ENCODE data around the gene CDC25A. TPM values are rescaled to one million over a fixed set of nuclear protein-coding genes. Genes with fewer than 3 reads are reported as not detected.

CDC25A gene
- total and polyA plus RNA-seq, 9 donors = 3.8 to 6.2 (median 5.1) TPM

DNA sequence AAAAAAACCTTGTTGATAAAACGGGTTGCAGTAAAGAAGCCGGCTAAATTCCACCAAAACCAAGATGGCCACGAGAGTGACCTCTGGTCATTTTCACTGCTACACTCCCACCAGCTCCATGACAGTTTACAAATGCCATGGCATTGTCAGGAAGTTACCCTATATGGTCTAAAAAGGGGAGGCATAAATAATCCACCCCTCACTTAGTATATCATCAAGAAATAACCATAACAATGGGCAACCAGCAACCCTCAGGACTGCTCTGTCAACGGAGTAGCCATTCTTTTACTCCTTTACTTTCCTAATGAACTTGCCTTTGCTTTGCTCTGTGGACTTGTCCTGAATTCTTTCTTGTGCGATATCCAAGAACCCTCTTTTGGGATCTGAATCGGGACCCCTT is 14.4 kb upstream of the CDC25A start:
- Histone ChIP-seq H3K4me1 (ENCODE audit: control insufficient read depth, insufficient read depth, low read length) (no peaks in the 10 kb centered on the region), H3K4me3 (ENCODE audit: low read length) (no peak overlapping the region), H3K9me3 (replicated peaks; ENCODE audit: control insufficient read depth, low read depth, low read length) (no peaks in the 10 kb centered on the region), H3K27ac (ENCODE audit: low read length) (no peak overlapping the region), H3K27me3 (ENCODE audit: control insufficient read depth, insufficient read depth, low read length) (no peaks in the 10 kb centered on the region), H3K36me3 (ENCODE audit: control insufficient read depth, insufficient read depth, low read length) (no peaks in the 10 kb centered on the region)
- 43% methylated on average over 1 of the region's 6 CpGs for WGBS (ENCODE audit: insufficient coverage)
- DNase-seq = no peak

- Histone ChIP-seq H3K36me3 (ENCODE audit: control insufficient read depth, insufficient read depth, low read length) (no peaks in the 10 kb centered on the region), H3K27me3 (ENCODE audit: control insufficient read depth, insufficient read depth, low read length) (no peaks in the 10 kb centered on the region), H3K9me3 (replicated peaks; ENCODE audit: control insufficient read depth, low read depth, low read length) (no peaks in the 10 kb centered on the region), H3K27ac (ENCODE audit: low read length) (no peak overlapping the region), H3K4me1 (ENCODE audit: control insufficient read depth, insufficient read depth, low read length) (no peaks in the 10 kb centered on the region), H3K4me3 (ENCODE audit: low read length) (no peak overlapping the region)
- DNase-seq = no peak
Measured at GRCh38 chr3:48199117-48199516, 10.9 kb upstream of the CDC25A start.

DNA sequence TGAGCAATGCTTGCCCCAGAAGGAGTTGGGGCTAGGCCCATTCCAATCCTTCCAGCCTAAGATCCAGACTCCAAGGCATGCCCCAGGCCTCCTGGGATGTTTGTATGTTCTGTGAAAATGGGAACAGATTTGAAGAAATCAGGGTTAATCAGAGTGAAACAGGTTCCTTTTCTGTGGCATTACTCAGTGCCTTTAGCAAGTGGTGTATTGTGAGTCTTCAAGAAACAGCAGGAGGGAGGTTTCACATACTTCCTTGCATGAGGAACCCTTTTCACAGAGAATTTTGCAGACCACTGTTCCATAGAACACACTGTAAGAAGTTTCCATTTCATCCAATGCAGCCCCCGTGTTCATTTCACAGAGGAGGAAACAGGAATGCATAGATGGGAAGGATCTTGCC is 8.4 kb upstream of the CDC25A start:
- H3K36me3 ChIP-seq (ENCODE audit: control insufficient read depth, insufficient read depth, low read length) = no peaks in the 10 kb centered on the region
- no peak for DNase-seq
- no peaks in the 10 kb centered on the region for H3K4me1 ChIP-seq (ENCODE audit: control insufficient read depth, insufficient read depth, low read length)
- no peak overlapping the region for H3K4me3 ChIP-seq (ENCODE audit: low read length)
- H3K27ac ChIP-seq (ENCODE audit: low read length) = no peak overlapping the region
- no peaks in the 10 kb centered on the region for H3K9me3 ChIP-seq (replicated peaks; ENCODE audit: control insufficient read depth, low read depth, low read length)
- H3K27me3 ChIP-seq (ENCODE audit: control insufficient read depth, insufficient read depth, low read length) = no peaks in the 10 kb centered on the region
- WGBS (ENCODE audit: insufficient coverage) = no CpG with 5 or more reads among the region's 1 CpG

DNA sequence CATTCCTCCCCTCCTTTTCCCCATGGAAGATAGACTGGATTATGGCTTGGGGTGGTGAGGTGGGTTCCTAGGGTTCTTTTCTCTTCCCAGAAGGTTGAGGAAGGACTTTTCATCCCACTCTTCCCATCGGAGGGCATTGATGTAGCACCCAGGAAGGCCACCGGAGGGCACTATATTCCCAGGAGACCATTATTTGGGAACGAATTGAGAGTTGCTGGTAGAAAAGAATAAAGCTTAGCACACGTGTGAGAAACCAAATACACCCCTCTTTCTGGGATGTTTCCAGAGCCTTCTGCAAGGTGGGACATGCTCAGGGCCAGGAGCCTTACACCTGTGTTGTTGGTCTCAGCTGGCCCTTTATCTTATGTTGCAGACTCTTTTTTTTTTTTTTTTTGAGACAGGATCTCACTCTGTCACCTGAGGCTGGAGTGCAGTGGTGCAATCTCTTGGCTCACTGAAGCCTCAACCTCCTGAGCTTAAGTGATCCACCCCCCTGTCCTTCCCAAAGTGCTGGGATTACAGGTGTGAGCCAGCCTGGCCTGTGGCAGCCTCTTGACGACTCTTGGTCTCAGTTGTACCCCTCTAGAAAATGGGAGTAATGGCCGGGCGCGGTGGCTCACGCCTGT is 6.3 kb upstream of the CDC25A start:
- 75% methylated on average over 4 of the region's 9 CpGs for WGBS (ENCODE audit: insufficient coverage)
- peak; percentile 43 for DNase-seq

DNA sequence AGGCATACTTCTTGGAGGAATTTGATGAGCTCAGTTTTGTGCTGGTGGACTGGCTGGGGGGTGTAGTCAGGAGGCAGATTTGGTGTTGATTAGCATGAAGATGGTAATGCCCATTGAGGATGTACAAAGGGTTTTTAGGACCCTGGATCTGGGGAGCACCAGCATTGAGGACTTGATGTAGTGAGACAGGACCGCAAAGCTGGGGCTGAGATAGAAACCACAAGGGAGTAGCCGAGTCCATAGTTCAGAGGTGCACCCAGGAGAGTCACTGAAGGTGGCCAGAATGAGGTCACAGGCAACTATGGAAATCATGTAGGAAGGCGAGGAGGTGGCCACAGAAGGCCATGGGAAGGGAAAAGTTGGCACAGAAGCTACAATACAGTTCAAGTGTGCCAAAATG is 2.7 kb upstream of the CDC25A start:
- H3K27me3 ChIP-seq (ENCODE audit: control insufficient read depth, insufficient read depth, low read length) = no peaks in the 10 kb centered on the region
- no peaks in the 10 kb centered on the region for H3K36me3 ChIP-seq (ENCODE audit: control insufficient read depth, insufficient read depth, low read length)
- no peak for DNase-seq
- H3K4me3 ChIP-seq (ENCODE audit: low read length) = no peak overlapping the region
- no peak overlapping the region for H3K27ac ChIP-seq (ENCODE audit: low read length)
- H3K9me3 ChIP-seq (replicated peaks; ENCODE audit: control insufficient read depth, low read depth, low read length) = no peaks in the 10 kb centered on the region
- 75% methylated on average over 2 of the region's 3 CpGs for WGBS (ENCODE audit: insufficient coverage)
- peaks cover 15% of the 10 kb centered on the region for H3K4me1 ChIP-seq (ENCODE audit: control insufficient read depth, insufficient read depth, low read length)

More for the DNA sequence above, 6.3 kb upstream of the CDC25A start:
- H3K36me3 ChIP-seq (ENCODE audit: control insufficient read depth, insufficient read depth, low read length) = no peaks in the 10 kb centered on the region
- H3K4me3 ChIP-seq (ENCODE audit: low read length) = no peak overlapping the region
- no peak overlapping the region for H3K27ac ChIP-seq (ENCODE audit: low read length)
- no peaks in the 10 kb centered on the region for H3K9me3 ChIP-seq (replicated peaks; ENCODE audit: control insufficient read depth, low read depth, low read length)
- no peaks in the 10 kb centered on the region for H3K27me3 ChIP-seq (ENCODE audit: control insufficient read depth, insufficient read depth, low read length)
- H3K4me1 ChIP-seq (ENCODE audit: control insufficient read depth, insufficient read depth, low read length) = no peaks in the 10 kb centered on the region

DNA sequence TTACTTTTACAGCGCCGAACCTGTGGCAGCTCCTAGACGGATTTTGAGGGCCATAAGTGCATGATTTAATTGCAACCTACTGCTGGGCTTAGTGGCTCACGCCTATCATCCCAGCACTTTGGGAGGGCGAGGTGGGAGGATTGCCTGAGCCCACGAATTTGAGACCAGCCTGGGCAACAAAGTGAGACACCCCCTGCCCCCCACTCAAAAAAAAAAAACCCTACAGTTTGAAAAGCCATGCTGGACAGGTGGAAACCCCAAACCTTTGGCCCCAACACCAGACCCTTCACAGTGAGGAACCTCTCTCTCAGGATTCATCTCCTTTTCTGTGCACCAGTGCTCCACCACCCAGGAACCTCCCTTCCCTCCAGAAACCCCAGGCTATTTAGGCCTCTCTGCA is 1.1 kb upstream of the CDC25A start:
- Histone ChIP-seq H3K36me3 (ENCODE audit: control insufficient read depth, insufficient read depth, low read length) (peaks cover 3% of the 10 kb centered on the region), H3K9me3 (replicated peaks; ENCODE audit: control insufficient read depth, low read depth, low read length) (no peaks in the 10 kb centered on the region), H3K4me1 (ENCODE audit: control insufficient read depth, insufficient read depth, low read length) (peaks cover 15% of the 10 kb centered on the region), H3K27me3 (ENCODE audit: control insufficient read depth, insufficient read depth, low read length) (no peaks in the 10 kb centered on the region), H3K4me3 (ENCODE audit: low read length) (no peak overlapping the region), H3K27ac (ENCODE audit: low read length) (no peak overlapping the region)
- DNase-seq = no peak
- WGBS (ENCODE audit: insufficient coverage) = 92% methylated on average over 4 of the region's 6 CpGs

DNA sequence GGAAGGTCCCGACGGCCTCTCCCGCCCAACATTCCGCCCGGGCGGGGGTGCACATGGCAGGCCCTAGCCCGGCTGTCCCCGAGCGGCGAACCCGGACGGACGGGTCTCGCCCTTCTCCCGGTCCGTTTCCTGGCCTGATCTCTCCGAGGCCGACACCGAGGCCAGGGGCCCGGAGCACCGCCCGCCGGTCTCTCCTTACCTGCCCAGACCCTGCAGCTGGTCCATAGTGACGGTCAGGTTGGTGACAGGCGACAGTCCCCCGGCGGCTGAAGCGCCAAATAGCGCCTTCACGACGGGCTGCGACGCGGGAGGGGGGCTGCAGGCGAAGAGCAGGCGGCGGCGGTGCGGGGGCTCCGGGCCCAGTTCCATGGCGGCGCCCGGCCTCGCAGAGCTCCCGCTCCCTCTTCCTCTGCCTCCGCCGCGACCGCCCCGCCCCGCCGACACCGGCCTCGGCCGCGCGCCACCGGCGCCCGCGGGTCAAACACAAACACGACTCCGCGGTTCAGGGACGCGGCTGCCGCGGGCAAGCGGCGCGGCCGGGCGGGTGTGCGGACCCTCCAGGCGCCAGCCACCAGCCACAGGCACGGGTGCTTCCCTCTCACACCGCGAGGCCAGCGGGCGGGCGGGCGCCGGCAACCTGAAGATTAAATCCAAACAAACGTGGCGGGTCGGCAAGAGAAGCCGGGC is 495 bp downstream of the CDC25A start:
- DNase-seq = peak; percentile 22

DNA sequence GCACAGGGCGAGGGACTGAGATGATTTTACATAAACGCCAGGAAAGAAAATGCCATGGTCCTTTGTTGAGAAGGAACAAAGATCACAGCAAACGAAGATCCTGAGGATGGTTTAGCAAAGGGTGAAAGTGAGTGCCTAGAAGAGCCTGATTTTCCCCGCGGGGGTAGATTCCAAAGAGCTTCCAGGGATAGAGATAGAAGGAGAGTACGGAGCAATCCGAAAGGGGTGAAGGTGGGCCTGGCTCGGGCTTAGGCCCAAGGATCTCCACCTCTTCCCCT is 977 bp downstream of the CDC25A start:
- Histone ChIP-seq H3K36me3 (ENCODE audit: control insufficient read depth, insufficient read depth, low read length) (peaks cover 18% of the 10 kb centered on the region), H3K27ac (ENCODE audit: low read length) (no peak overlapping the region), H3K9me3 (replicated peaks; ENCODE audit: control insufficient read depth, low read depth, low read length) (no peaks in the 10 kb centered on the region), H3K4me3 (ENCODE audit: low read length) (peak overlapping the region; percentile 69), H3K27me3 (ENCODE audit: control insufficient read depth, insufficient read depth, low read length) (no peaks in the 10 kb centered on the region), H3K4me1 (ENCODE audit: control insufficient read depth, insufficient read depth, low read length) (peaks cover 15% of the 10 kb centered on the region)
- WGBS (ENCODE audit: insufficient coverage) = 2% methylated on average over 6 of the region's 8 CpGs
- DNase-seq = no peak

More for the DNA sequence above, 495 bp downstream of the CDC25A start:
- Histone ChIP-seq H3K4me3 (ENCODE audit: low read length) (peak overlapping the region; percentile 88), H3K36me3 (ENCODE audit: control insufficient read depth, insufficient read depth, low read length) (peaks cover 13% of the 10 kb centered on the region), H3K9me3 (replicated peaks; ENCODE audit: control insufficient read depth, low read depth, low read length) (no peaks in the 10 kb centered on the region), H3K4me1 (ENCODE audit: control insufficient read depth, insufficient read depth, low read length) (peaks cover 15% of the 10 kb centered on the region), H3K27me3 (ENCODE audit: control insufficient read depth, insufficient read depth, low read length) (no peaks in the 10 kb centered on the region), H3K27ac (ENCODE audit: low read length) (peak overlapping the region; percentile 84)
- under 1% methylated on average over 84 of the region's 87 CpGs for WGBS (ENCODE audit: insufficient coverage)

DNA sequence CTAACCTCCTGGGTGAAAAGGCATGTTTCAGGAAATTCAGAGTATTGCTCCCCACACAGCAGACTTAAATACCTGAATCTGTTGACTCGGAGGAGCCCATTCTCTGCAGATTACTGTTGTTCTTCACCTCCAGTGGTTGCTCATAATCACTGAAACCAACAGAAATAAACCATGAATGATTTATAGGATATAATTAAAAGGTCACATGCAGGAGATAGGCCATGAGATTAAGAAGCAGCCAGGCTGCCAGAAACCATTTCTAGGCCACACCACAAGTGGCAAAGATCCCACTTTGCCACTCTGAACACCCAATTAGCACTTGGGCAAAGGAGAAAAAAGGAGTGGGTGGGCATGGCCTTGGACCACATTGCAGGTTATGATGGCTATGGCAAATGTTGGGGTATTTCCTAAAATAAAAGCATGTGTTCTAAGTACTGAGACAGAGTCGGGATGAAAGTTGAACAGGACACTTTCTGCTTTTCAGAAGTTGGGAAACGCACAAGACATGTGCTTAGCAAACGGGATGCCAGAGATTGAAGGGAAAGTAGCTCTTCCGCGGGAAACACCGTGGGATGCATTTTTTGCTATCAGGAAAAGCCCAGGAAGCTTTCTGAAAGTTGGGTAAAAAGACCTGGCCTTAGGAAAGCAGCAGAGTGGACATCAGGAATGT is 1.5 kb downstream of the CDC25A start:
- peak overlapping the region; percentile 69 for H3K4me3 ChIP-seq (ENCODE audit: low read length)
- H3K9me3 ChIP-seq (replicated peaks; ENCODE audit: control insufficient read depth, low read depth, low read length) = no peaks in the 10 kb centered on the region
- no peaks in the 10 kb centered on the region for H3K27me3 ChIP-seq (ENCODE audit: control insufficient read depth, insufficient read depth, low read length)
- peak; percentile 16 for DNase-seq
- peaks cover 21% of the 10 kb centered on the region for H3K36me3 ChIP-seq (ENCODE audit: control insufficient read depth, insufficient read depth, low read length)
- peaks cover 15% of the 10 kb centered on the region for H3K4me1 ChIP-seq (ENCODE audit: control insufficient read depth, insufficient read depth, low read length)
- H3K27ac ChIP-seq (ENCODE audit: low read length) = no peak overlapping the region
- 4% methylated on average over 6 of the region's 7 CpGs for WGBS (ENCODE audit: insufficient coverage)

DNA sequence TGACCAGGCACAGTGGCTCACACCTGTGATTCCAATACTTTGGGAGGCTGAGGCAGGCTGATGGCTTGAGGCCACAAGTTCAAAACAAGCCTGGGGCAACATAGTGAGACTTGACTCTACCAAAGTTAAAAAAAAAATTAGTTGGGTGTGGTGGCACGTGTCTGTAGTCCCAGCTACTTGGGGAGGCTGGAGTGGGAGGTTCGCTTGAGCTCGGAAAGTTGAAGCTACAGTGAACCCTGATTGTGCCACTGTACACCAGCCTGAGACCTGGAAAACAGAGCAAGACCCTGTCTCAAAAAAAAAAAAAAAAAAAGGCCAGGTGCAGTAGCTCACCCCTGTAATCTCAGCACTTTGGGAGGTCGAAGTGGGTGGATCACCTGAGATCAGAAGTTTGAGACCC is 3.1 kb downstream of the CDC25A start:
- Histone ChIP-seq H3K27me3 (ENCODE audit: control insufficient read depth, insufficient read depth, low read length) (no peaks in the 10 kb centered on the region), H3K4me1 (ENCODE audit: control insufficient read depth, insufficient read depth, low read length) (peaks cover 15% of the 10 kb centered on the region), H3K9me3 (replicated peaks; ENCODE audit: control insufficient read depth, low read depth, low read length) (no peaks in the 10 kb centered on the region), H3K4me3 (ENCODE audit: low read length) (no peak overlapping the region), H3K36me3 (ENCODE audit: control insufficient read depth, insufficient read depth, low read length) (peaks cover 27% of the 10 kb centered on the region), H3K27ac (ENCODE audit: low read length) (no peak overlapping the region)
- no peak for DNase-seq
- 100% methylated on average over 1 of the region's 4 CpGs for WGBS (ENCODE audit: insufficient coverage)

Data from muscle of leg (tissue), 11 donors.